ENCODE data around the gene GRIN2A. TPM values are rescaled to one million over a fixed set of nuclear protein-coding genes. Genes with fewer than 3 reads are reported as not detected.

GRIN2A gene
- total RNA-seq, 1 donor from 2014 or later: 0.09 TPM

GRCh38 chr16:9826656-9827055, 355.6 kb downstream of the GRIN2A start:
- TF ChIP-seq CTCF (IDR thresholded peaks at IDR 0.05): no peak
- Histone ChIP-seq H3K27ac (no peak overlapping the region), H3K36me3 (no peaks in the 10 kb centered on the region), H3K9me3 (no peaks in the 10 kb centered on the region), H3K4me1 (no peaks in the 10 kb centered on the region), H3K27me3 (peaks cover 6% of the 10 kb centered on the region), H3K4me3 (no peak overlapping the region)
- DNase-seq (no peak), ATAC-seq (no peak)
- intact Hi-C loops (cut with DNase I): no loop called here

GRCh38 chr16:9824200-9825068, 357.8 kb downstream of the GRIN2A start:
- ATAC-seq: no peak
- no peak for TF ChIP-seq CTCF (IDR thresholded peaks at IDR 0.05)
- H3K4me1 ChIP-seq: no peaks in the 10 kb centered on the region
- H3K27ac ChIP-seq: no peak overlapping the region
- no peak for DNase-seq
- H3K9me3 ChIP-seq: no peaks in the 10 kb centered on the region
- no peaks in the 10 kb centered on the region for H3K36me3 ChIP-seq
- peaks cover 6% of the 10 kb centered on the region for H3K27me3 ChIP-seq
- H3K4me3 ChIP-seq: no peak overlapping the region
- intact Hi-C loops (cut with DNase I): no loop called here

GRCh38 chr16:9823510-9823909, 358.7 kb downstream of the GRIN2A start:
- ATAC-seq (no peak), DNase-seq (no peak)
- no peaks in the 10 kb centered on the region for H3K9me3 ChIP-seq
- H3K4me3 ChIP-seq: no peak overlapping the region
- no peak overlapping the region for H3K27ac ChIP-seq
- no peak for TF ChIP-seq CTCF (IDR thresholded peaks at IDR 0.05)
- H3K4me1 ChIP-seq: no peaks in the 10 kb centered on the region
- peaks cover 6% of the 10 kb centered on the region for H3K27me3 ChIP-seq
- intact Hi-C loops (cut with DNase I): no loop called here
- no peaks in the 10 kb centered on the region for H3K36me3 ChIP-seq

- no peak for TF ChIP-seq CTCF (IDR thresholded peaks at IDR 0.05)
- H3K27me3 ChIP-seq: peaks cover 6% of the 10 kb centered on the region
- ATAC-seq (no peak), DNase-seq (no peak)
- no peak overlapping the region for H3K4me3 ChIP-seq
- no peaks in the 10 kb centered on the region for H3K36me3 ChIP-seq
- intact Hi-C loops (cut with DNase I): no loop called here
- H3K9me3 ChIP-seq: no peaks in the 10 kb centered on the region
- no peaks in the 10 kb centered on the region for H3K4me1 ChIP-seq
- H3K27ac ChIP-seq: no peak overlapping the region
These were observed 360.3 kb downstream of the GRIN2A start for GRCh38 chr16:9821970-9822369.

GRCh38 chr16:9821331-9821730, 360.9 kb downstream of the GRIN2A start:
- intact Hi-C loops (cut with DNase I): no loop called here
- Histone ChIP-seq H3K9me3 (no peaks in the 10 kb centered on the region), H3K27me3 (peaks cover under 1% of the 10 kb centered on the region), H3K27ac (no peak overlapping the region), H3K4me3 (no peak overlapping the region), H3K4me1 (no peaks in the 10 kb centered on the region), H3K36me3 (no peaks in the 10 kb centered on the region)
- TF ChIP-seq CTCF (IDR thresholded peaks at IDR 0.05): no peak
- ATAC-seq: no peak
- no peak for DNase-seq

All from upper lobe of right lung (tissue), 1 donor.